Transverse colon (tissue), 4 donors: ENCODE measurements around the gene CHPT1.

ENCODE experiments used
- CTCF ChIP-seq, 5 experiments: fragments of 200-600 bp in 3 of 5; fragments of 450-650 bp in 2 of 5; sonication (generic) in 3 of 5; IDR thresholded peaks; 1 replicate in 2 of 5; 2 replicates in 3 of 5; pipeline ENCODE4 v1.5.1; 2016 to 2017; ENCODE audit warnings: antibody characterized with exemption in 5 of 5, inconsistent platforms in 3 of 5, mild to moderate bottlenecking in 2 of 5, moderate library complexity in 1 of 5
- POLR2A ChIP-seq: fragments of 450-650 bp; IDR thresholded peaks from one replicate; pipeline ENCODE4 v1.6.1; 2016; ENCODE audit warnings: antibody characterized with exemption, mild to moderate bottlenecking, moderate library complexity
- POLR2AphosphoS5 ChIP-seq, 3 donors: sonication (generic); formaldehyde crosslinking; IDR thresholded peaks; one replicate each; pipeline ENCODE4 v1.6.1; 2016; ENCODE audit warnings: antibody characterized with exemption in 3 of 3

- TF ChIP-seq CTCF (IDR thresholded peaks at IDR 0.05): no peak
- TF ChIP-seq POLR2AphosphoS5 (IDR thresholded peaks at IDR 0.05): no peak
- no peak for TF ChIP-seq POLR2A
Observed at GRCh38 chr12:101749657-101750056, 52.2 kb downstream of the CHPT1 start.
